Upper lobe of right lung (tissue), 1 donor: ENCODE measurements around the gene GNAI2. TPM values are rescaled to one million over a fixed set of nuclear protein-coding genes. Genes with fewer than 3 reads are reported as not detected.

Source experiments
- ATAC-seq: fragments of 200-7000 bp; cut with Tn5 transposase; one replicate; pipeline ENCODE4 v1.9.1; 2020; ENCODE audit warnings: mild to moderate bottlenecking, moderate library complexity
- DNase-seq: peaks from one replicate; pipeline ENCODE4 v3.0.0-alpha.2; 2020
- H3K27ac ChIP-seq: fragments of 200-600 bp; one replicate; pipeline ENCODE4 v1.8.0; 2022
- H3K27me3 ChIP-seq: fragments of 200-600 bp; one replicate; pipeline ENCODE4 v1.8.0; 2022; ENCODE audit warnings: mild to moderate bottlenecking
- H3K36me3 ChIP-seq: fragments of 200-600 bp; one replicate; pipeline ENCODE4 v1.8.0; 2022
- H3K4me1 ChIP-seq: fragments of 200-600 bp; one replicate; pipeline ENCODE4 v1.8.0; 2022
- H3K4me3 ChIP-seq: fragments of 200-600 bp; one replicate; pipeline ENCODE4 v1.8.0; 2022; ENCODE audit warnings: mild to moderate bottlenecking
- H3K9me3 ChIP-seq: fragments of 200-600 bp; one replicate; pipeline ENCODE4 v1.8.0; 2022
- CTCF ChIP-seq: fragments of 200-600 bp; IDR thresholded peaks from one replicate; pipeline ENCODE4 v1.8.0; 2022; ENCODE audit warnings: antibody characterized with exemption
- intact Hi-C: fragments of 100-400 bp; cut with DNase I; formaldehyde crosslinking; loops from one replicate; pipeline ENCODE4 v1.11.0; 2022
- total RNA-seq: library from RNA; stranded (reverse); fragmentation: NEBNext Ultra II Directional; extraction: Animal tissue kit (Norgen Biotek cat#: 25700); gene quantifications from one replicate; pipeline ENCODE4 v1.2.1, GENCODE V29; 2021
- donor health status: DM: no; HTN: yes; CAD: no; lungs with severe emphysema.

Gene GNAI2
- total RNA-seq, 1 donor from 2014 or later = 321 TPM

DNA sequence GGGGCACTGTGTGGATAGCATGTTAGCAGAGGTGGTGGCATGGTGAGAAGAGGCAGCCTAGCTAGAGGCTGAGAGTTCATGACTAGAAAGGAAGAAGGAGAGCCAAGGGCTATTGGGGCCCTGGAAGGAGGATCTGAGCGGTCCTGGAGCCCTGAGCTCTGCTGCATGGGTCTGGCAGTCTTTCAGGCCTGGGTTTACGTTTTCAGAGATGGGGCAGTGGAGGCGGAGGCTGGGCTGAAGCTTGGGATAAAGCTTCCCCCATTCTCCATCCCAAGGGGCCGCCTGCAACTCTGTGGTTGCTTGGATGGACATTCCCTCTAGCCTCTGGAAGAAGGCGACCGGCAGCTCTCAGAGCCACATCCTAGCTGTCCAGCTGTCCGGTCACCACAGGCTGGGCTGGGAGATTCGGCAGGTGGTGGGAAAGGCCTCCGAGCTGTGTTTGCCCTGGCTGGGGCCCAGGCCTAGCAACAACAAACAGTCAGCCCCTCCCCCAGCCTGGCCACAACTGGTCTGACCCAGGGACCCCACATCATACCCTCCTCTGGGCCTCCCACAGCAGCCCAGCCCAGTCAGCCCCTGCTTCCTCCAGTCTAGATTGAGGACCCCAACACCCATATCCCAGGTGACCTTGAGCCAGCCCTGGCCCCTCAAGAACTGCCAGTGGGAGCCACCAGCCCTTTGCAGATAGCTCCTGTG, 32.7 kb upstream of the GNAI2 start:
- no peak overlapping the region for H3K27ac ChIP-seq
- no peak for TF ChIP-seq CTCF
- intact Hi-C loops = no loop called here
- ATAC-seq (no peak), DNase-seq (no peak)
- no peaks in the 10 kb centered on the region for H3K9me3 ChIP-seq
- no peaks in the 10 kb centered on the region for H3K36me3 ChIP-seq
- H3K4me3 ChIP-seq = no peak overlapping the region
- H3K4me1 ChIP-seq = peaks cover 14% of the 10 kb centered on the region
- peaks cover 35% of the 10 kb centered on the region for H3K27me3 ChIP-seq

DNA sequence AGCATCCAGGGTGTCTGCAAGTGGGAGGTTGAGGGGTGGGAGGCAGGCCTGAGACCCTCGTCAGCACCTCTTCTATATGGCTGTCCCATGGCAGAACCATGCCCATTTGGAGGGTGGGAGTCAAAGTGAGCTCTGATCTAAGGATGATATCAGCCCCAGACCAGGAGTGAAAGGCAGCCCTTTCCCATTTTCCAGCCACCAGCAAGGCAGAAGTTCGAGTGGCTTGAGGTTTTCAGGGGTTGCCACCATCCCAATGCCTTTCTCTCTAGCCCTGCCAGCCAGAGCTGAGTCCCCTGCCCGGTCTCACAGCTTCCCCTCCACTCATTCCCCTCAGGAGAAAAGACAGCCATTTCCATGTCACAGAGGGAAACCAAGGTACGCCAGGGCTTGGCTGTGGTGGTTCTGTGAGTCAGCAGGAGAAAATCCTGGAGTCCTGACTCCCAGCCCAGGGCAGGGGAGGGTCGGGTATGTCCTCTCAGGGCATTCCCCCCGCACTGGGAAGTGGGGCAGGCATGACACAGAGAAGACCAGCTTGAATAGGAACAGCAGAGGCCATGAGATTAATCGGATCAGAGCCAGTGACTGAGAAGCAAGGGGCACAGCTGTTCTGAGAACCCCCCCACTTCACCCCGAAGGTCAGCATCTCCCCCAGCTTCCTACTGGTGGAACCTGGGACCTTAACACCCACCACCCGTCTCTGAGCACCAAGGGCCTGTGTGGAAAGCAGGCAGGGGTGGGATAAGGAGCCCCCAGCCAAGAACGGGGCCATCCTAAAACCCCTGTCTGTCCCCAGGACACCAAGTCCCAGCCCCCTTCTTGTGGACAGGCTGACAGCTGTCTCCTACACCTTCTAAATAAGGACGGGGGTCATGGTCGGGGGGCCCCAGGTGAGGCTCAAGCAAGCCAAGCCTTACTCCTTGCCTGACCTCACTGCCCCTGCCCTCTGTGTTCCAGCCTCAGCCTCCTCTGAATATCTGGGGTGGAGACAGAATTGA, 31.9 kb upstream of the GNAI2 start:
- DNase-seq = no peak
- intact Hi-C loops = no loop called here
- Histone ChIP-seq H3K36me3 (no peaks in the 10 kb centered on the region), H3K27ac (no peak overlapping the region), H3K4me3 (no peak overlapping the region), H3K4me1 (peaks cover 14% of the 10 kb centered on the region), H3K9me3 (no peaks in the 10 kb centered on the region), H3K27me3 (peaks cover 34% of the 10 kb centered on the region)
- no peak for TF ChIP-seq CTCF
- ATAC-seq = no peak

DNA sequence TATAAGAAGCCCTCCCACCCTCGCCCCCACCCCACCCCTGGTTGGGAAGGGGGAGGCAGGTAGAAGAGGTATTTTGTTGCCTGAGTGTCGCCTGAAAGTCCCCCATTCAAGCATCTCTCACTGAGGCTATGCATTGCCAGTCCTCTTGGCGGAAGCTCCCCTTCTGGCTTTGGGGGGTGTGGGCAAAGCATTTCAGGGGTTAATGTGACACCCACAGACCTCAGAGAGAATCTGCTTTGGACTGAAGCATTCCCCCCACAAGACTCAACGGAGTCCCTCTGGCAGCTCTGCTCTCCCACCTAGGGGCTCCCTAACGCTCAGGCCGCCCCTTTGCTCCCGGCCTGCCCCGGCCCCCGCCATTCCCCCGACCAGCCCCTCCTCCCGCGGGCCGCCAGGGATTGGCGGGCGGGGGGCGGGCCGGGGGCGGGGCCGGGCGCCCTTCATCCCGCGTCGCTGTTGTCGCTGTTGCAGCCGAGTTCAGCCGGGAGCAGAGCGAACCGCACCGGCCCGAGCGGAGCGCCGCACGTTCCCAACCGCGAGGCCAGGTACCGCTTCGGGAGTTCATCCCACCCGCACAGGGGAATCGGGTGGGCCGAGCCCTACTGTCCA, 31.1 kb upstream of the GNAI2 start, which contains the start of gene SLC38A3:
TSS of gene SLC38A3 (plus strand) at position 468 of the 609 bp plus-strand sequence. CDS start 8,929 bp downstream, outside the sequence.
- peak; percentile 57 for ATAC-seq
- TF ChIP-seq CTCF = no peak
- DNase-seq = no peak
- Histone ChIP-seq H3K4me1 (peaks cover 14% of the 10 kb centered on the region), H3K9me3 (no peaks in the 10 kb centered on the region), H3K36me3 (no peaks in the 10 kb centered on the region), H3K27me3 (peaks cover 34% of the 10 kb centered on the region), H3K27ac (no peak within 1 kb of the TSS), H3K4me3 (peak within 1 kb of the TSS; percentile 37)
- intact Hi-C loops = no loop called here

- H3K4me3 ChIP-seq = peak overlapping the region; percentile 37
- H3K36me3 ChIP-seq = no peaks in the 10 kb centered on the region
- H3K27me3 ChIP-seq = peaks cover 34% of the 10 kb centered on the region
- intact Hi-C loops = no loop called here
- peaks cover 14% of the 10 kb centered on the region for H3K4me1 ChIP-seq
- ATAC-seq = peak; percentile 36
- H3K9me3 ChIP-seq = no peaks in the 10 kb centered on the region
- no peak for TF ChIP-seq CTCF
- no peak overlapping the region for H3K27ac ChIP-seq
- no peak for DNase-seq
Observed at GRCh38 chr3:50205413-50206276, 30.4 kb upstream of the GNAI2 start.
